H1 (cell line): ENCODE data around the gene RPP14.

Experiments
- BACH1 ChIP-seq: IDR thresholded peaks from 2 replicates; pipeline ENCODE4 v1.6.1; 2012; ENCODE audit warnings: low read length, improper control_type of control experiment
- EP300 ChIP-seq, 2 experiments: IDR thresholded peaks; 1 replicate in 1 of 2; 2 replicates in 1 of 2; pipeline ENCODE4 v1.6.1; 2011 to 2012; ENCODE audit warnings: low read depth in 2 of 2, low read length in 2 of 2, mild to moderate bottlenecking in 2 of 2, borderline replicate concordance in 1 of 2, inconsistent platforms in 1 of 2, moderate library complexity in 1 of 2
- RAD21 ChIP-seq, 2 experiments: IDR thresholded peaks in 1 of 2; conservative IDR thresholded peaks in 1 of 2; 2 replicates each; pipeline ENCODE4 v1.6.1; 2011; ENCODE audit warnings: low read depth in 2 of 2, low read length in 2 of 2, improper control_type of control experiment in 1 of 2, inconsistent platforms in 1 of 2, mild to moderate bottlenecking in 1 of 2, moderate library complexity in 1 of 2
- RFX5 ChIP-seq: IDR thresholded peaks from 2 replicates; pipeline ENCODE4 v1.6.1; 2011; ENCODE audit warnings: low read depth, low read length, improper control_type of control experiment, borderline replicate concordance
- SP2 ChIP-seq: IDR thresholded peaks from 2 replicates; pipeline ENCODE4 v1.6.1; 2012; ENCODE audit warnings: mild to moderate bottlenecking, low read length, inconsistent platforms
- SRF ChIP-seq: IDR thresholded peaks from 2 replicates; pipeline ENCODE4 v1.6.1; 2011; ENCODE audit warnings: mild to moderate bottlenecking, low read depth, low read length, moderate library complexity
- TF ChIP-seq, protein P1 (sequence below), 3 experiments: IDR thresholded peaks; 1 replicate in 2 of 3; 2 replicates in 1 of 3; pipeline versions ENCODE4 v1.5.1 to v1.6.1; 2011; ENCODE audit warnings: low read length in 3 of 3, mild to moderate bottlenecking in 3 of 3, inconsistent platforms in 2 of 3, low read depth in 1 of 3, moderate library complexity in 1 of 3; ENCODE audit not compliant: insufficient read depth in 1 of 3; ENCODE audit errors: control extremely low read depth in 1 of 3
- TF ChIP-seq, protein P2 (sequence below): IDR thresholded peaks from 2 replicates; pipeline ENCODE4 v1.6.1; 2011; ENCODE audit warnings: low read length, improper control_type of control experiment

DNA sequence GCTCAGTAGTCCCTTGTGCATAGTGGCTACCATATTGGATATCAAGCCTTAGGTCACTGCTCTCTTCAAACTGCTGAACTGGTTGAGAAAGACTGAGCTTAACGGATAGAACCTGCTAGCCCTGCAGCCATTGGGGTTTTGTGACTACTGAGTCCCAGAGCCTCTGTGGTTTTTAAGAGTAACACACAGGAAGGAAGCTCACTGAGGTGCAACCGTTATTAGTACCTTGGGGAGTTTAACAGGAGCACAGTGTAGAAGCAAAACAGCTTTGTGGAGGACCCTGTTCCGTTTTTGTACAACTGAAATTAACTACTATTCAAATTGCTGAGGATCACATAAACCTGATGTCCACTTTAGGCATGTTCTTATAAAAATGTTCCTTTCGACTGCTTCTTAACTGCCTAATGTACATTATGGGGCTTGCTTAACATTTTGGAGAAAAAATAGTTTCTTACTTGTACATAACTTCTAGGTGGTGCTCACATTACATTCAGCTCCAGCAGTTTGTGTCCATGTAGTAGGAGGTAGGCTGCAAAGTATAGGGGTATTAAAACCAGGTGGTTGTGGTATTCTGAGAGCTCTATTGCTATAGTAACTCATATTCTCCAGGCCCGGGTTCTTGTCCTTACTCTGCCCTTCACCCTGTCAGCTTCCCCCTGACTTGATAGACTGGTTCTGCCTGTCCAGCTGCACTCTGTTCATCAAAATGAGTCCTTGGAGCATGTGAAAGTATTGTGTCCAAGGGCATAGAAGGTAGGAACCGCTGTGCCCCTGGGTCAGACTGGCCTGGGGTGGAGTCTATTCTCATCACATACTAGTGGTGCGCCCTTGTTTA is 44.0 kb downstream of the RPP14 start:
- TF ChIP-seq BACH1 (no peak), RAD21 (IDR thresholded peaks at IDR 0.05 in 1 of 2, conservative IDR thresholded peaks at IDR 0.05 in 1 of 2; ENCODE audit: low read depth in 2 of 2, low read length in 2 of 2) (no peak), EP300 (IDR thresholded peaks at IDR 0.05; ENCODE audit: borderline replicate concordance in 1 of 2, low read depth in 2 of 2, low read length in 2 of 2) (no peak), SP2 (no peak), SRF (no peak), RFX5 (no peak)
- TF ChIP-seq, protein P1, sequence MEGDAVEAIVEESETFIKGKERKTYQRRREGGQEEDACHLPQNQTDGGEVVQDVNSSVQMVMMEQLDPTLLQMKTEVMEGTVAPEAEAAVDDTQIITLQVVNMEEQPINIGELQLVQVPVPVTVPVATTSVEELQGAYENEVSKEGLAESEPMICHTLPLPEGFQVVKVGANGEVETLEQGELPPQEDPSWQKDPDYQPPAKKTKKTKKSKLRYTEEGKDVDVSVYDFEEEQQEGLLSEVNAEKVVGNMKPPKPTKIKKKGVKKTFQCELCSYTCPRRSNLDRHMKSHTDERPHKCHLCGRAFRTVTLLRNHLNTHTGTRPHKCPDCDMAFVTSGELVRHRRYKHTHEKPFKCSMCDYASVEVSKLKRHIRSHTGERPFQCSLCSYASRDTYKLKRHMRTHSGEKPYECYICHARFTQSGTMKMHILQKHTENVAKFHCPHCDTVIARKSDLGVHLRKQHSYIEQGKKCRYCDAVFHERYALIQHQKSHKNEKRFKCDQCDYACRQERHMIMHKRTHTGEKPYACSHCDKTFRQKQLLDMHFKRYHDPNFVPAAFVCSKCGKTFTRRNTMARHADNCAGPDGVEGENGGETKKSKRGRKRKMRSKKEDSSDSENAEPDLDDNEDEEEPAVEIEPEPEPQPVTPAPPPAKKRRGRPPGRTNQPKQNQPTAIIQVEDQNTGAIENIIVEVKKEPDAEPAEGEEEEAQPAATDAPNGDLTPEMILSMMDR (IDR thresholded peaks at IDR 0.05; ENCODE audit: control extremely low read depth in 1 of 3, insufficient read depth in 1 of 3, low read depth in 1 of 3, low read length in 3 of 3): no peak
- TF ChIP-seq, protein P2, sequence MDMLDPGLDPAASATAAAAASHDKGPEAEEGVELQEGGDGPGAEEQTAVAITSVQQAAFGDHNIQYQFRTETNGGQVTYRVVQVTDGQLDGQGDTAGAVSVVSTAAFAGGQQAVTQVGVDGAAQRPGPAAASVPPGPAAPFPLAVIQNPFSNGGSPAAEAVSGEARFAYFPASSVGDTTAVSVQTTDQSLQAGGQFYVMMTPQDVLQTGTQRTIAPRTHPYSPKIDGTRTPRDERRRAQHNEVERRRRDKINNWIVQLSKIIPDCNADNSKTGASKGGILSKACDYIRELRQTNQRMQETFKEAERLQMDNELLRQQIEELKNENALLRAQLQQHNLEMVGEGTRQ: no peak
